ENCODE data around the gene TACR1.
"Not testable (repeated sequence)": the region's sequence is repeated elsewhere in the genome, so short reads cannot be mapped to it uniquely, and the experiment has no call there.

TACR1 gene

DNA sequence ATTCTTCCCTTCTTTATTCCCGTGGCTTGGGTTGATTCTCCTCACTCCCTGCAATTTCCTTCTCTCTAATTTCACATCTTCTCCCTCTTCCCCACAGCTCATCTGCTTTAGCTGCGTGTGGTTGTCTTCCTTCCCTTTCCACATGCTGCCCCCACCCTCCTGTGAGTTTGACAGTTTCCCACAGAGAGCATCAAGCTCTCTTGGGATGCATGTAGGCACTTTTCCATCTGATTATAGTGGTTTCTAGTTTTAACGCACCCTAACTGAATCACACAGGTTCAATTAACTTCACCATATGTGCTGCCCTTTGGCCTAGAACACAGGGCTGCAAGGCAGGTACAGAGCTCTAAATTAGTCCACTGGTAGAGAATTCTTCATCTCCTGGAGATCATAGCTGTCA, 110.5 kb downstream of the TACR1 start:
- no peak for DNase-seq (ENCODE audit: low read depth, low spot score)

DNA sequence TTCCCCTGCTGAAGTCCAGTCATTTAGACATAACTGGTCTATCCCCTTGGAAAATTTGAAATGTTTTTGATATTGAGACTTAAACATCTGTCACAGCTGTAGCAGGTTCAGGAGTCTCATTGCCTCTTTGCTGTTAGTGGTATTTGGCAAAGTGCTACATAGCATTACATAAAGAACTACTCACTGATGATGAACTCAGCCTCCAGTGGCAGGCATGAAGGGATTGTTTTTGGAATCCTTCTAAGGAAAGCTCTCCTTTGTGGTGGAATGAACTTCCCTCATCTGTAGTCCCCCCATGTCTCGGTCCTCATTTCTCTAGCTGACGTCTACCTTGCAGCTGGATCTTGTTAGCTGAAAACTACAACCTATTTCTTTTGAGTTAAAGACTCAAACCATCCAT, 111.6 kb downstream of the TACR1 start:
- DNase-seq (ENCODE audit: low read depth, low spot score) = no peak

DNA sequence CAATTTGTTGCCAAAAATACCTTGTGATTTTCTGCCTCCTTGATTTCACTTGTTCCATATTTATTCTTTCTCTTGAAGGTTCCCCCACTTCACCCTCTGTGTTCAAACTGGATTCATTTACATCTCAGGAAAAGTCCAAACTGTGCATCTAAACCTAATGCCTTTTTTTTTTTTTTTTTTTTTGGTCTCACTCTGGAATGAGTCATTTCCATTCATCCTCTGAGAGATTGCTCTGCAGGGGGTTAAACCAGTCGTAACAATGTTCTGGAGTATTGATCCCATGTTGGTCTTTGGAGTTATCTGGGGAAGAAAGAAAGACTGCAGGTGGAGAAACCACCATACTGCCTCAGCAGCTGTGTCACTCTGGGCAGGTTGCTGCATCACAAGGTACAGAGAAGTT, 119.7 kb downstream of the TACR1 start:
- DNase-seq (ENCODE audit: low read depth, low spot score) = no peak

DNA sequence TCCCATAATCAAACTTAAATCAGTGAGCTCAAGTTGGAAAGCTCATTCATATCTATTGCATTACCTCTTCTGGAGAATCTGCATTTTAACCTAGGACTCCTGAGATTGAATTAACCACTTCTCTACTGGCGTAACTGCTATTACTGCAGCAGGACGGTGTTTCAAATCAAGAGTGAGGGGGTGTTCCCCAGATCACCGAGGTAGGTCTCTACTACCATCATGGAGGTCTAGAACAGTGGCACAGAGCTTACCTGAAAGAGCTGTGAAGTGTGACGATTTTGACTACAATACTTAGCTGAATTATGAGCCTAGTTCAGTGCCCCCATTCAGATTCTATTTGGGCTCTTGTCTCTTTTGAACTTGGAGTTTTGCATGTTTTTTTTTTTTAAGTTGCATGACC, 121.4 kb downstream of the TACR1 start:
- DNase-seq (ENCODE audit: low read depth, low spot score) = no peak

DNA sequence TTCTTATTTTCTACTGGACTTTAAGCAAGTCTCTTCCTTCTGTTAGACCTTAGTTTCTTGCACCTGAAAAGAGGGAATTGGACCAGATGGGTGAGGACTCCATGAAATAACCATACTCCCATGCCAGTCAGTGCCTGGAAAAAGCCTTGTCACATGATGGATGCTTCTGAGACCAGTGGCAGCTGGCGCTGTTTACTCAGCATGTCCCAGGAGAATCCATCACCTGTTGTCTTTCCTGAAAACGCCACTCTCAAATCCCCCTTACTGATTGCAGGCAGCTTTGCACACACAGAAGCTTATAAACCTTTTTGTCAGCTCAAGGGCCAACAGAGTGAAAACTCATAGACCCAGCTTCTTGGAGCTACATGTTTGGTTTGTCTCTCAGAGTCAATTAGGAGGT, 123.2 kb downstream of the TACR1 start:
- DNase-seq (ENCODE audit: low read depth, low spot score) = no peak

DNA sequence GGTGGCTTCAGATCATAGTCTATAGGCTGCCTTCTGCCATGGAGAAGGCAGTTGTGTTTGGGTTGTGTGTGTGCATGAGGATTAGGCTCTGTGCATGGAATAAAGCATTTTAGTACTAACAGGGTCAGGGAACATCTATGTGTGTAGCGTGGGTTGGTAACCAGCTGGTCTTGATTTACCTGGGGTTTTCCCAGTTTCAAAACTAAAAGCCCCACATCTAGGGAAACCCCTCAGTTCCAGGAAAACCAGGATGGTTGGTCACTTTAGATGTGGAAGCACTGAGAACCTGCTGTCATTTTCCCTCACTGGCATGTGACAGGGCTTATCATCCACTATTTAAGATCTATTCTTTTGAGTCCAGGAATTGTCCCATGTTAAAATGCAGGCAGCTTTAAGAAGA, 124.6 kb downstream of the TACR1 start:
- DNase-seq (ENCODE audit: low read depth, low spot score) = no peak

DNA sequence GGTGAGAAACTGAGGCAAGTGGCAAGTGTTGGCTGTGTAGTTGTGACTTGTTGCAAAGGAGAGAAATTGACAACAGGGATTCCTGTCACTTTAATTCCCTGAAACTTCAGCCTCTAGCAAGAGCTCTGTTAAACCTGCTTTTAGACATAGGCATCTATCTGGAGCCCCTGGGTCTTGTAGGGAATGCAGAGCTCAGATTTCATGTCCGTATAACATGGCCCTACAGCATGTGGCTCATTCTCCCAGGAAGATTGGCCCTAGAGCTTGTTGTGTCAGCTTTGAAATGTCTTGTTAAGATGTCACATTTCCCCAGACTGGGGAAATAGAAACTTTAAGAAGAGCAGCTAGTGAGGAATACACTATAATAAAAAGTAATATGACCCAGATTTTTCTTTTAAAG, 125.1 kb downstream of the TACR1 start:
- DNase-seq (ENCODE audit: low read depth, low spot score) = no peak

DNA sequence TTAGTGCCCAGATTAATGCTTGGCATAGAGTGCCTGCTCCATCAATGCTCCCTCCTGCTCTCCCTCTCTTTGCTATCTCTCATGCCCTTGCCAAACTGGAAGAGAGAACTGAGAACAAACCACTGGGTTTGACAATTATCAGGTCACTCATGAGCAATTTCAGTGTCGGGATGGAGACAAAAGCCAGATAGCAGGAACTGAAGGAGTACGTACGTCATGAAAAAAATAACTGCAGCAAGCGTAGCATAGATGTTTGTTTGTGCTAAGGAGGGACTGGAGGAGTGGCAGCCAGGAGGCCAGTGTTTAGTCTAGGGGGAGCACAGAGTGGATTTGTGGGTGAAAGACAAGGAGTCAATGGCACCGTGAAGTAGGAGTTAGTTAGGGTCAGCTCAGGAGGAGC, 127.6 kb downstream of the TACR1 start:
- no peak for DNase-seq (ENCODE audit: low read depth, low spot score)

DNA sequence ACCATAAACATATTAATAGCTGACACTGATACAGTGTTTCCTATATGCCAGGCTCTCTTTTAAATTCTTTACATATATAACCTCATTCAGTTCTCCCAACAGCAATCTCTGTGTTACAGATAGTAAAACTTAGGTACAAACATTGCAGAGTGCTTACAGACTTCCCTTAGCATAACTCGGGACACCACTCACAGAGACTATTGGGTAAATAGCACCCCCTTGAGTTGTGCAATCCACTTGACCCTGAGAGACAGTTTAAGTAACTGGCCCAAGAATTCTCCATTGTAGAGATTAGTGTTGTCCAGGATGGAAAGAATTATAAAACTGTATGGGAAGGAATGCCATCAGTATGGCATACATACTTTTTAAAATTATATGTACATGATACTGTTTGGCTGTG, 130.8 kb downstream of the TACR1 start:
- no peak for DNase-seq (ENCODE audit: low read depth, low spot score)

DNA sequence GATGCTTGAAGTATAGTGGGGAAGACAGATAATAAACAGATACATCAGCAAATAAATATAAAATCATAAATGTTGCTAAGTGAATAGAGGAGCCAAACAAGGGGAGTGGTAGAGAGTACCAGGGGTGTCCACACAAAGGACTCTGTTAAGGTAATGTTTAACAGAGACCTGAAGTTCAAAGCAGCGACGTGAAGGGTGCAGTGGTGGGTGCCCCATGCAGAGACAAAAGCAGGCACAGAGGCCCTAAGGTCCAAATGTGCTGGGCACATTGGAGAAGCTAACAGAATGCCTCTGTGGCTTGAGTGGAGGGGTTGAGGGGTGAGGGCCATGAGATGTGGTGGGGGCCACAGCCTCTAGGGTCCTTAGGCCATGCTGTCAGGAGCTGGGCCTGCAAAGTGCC, 131.8 kb downstream of the TACR1 start:
- no peak for DNase-seq (ENCODE audit: low read depth, low spot score)

DNA sequence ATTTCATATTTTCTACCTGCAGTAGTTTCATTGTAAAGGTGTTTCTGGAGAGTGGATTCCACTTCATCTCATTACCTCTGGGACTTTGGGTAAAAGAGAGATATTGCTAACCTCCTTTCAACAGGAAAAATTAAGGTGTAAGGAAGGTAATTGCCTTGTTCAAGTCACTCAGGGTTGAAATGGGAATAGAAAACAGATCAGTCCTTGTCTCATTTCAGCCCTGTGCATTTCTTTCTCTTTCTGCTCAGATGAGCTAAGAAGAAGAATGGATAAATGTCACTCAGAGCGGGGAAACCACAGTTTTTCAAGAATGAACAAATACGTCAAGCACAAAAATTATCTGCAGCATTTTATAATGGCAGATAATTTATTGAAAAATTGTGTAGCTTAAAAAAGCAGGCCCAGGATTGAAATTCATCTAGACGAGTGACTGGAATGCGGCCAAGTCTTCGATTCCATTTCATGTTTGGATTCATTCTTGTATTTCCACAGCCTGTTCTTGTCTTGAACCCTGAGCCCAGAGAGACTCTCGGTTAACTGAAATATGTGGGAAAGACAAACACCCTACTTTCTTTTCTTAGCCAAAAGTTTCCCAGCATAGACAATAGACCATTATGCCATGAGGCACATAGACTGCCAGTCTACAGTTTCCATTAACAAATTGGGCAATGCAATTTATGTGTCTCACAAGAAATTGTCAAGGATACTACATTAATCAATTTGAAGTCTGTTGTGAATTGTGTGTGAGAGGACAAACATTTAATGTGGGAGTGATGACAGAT, 133.0 kb downstream of the TACR1 start:
- DNase-seq (ENCODE audit: low read depth, low spot score) = no peak

DNA sequence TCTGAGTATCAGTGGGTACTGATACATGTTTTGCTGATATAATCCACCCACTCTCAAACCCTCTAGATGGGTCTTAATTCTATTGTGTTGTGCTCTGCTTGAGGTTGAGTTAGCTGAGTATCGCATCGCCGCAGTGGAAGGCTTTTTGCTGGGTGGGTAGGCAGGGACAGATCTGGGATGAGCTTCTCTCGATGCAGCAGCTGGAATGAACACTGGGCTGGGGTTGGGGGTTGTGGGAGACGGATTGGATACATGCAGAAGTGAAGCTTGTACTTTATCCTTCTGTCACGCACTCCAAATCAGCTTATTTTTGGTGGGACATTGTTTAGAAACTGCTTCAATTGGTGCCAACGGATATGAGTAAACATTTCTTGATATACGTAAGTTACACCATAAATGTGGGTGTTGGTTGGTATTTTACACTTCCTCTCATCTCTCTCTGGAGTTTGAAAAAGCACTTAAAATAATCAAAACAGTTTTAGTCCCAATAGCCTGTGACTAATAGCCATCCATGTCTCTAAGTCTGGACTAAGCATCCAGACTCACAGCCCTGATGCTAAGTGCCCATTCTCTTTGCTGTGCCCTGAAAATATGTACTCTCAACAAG, 133.8 kb downstream of the TACR1 start:
- DNase-seq (ENCODE audit: low read depth, low spot score) = no peak

DNA sequence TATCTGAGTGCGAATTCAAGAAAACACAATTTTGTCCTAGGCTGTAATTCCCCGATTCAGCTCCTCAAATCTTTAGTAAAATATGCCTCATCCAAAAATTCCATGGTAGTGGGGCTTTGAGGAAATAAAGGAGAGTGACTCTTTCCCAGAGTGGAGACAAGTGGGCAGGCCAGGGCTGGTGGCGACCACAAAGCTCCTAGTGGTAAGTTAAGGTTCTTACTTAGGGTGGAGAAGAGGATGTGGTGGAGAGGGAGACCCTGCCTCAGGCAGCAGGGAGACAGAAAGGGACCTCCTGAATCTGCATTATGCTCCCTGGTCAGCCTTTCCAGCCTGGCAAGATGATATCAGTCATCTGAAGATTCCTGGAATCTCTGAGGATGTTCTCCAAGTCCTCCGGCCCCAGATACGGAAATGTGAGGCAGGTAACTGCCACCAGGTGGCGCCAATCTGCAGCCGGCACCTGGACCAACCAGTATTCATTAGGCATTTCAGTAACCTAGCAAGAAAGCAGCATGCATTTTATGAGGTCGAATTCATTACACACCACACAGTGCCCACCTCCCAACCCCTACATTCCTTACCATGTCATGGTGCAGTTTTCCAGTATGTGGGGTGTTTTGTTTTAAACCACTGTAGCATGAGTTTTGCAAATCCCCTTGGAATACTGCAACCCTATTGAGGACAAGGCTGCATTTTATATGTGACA, 134.5 kb downstream of the TACR1 start:
- peak; percentile 2 for DNase-seq (ENCODE audit: low read depth, low spot score)

DNA sequence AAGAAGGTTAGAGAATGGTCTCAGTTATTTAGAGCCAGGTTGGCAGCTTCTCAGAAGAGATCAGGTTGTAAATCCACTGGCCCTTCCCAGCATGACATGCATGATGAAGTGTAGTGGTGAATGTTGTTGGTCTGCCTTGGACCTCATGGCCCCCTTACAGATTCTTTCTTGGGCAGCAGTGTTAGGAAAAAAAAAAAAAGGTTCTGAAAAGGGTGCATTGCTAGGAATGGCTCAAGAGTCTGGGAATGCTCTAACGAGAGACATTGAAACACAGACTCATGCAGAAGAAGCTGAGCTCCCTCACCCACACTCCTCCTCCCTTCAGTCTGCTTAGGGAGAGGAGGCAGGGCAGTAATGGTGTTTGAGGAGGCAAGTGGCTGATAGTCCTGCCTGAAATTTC, 135.4 kb downstream of the TACR1 start:
- no peak for DNase-seq (ENCODE audit: low read depth, low spot score)

DNA sequence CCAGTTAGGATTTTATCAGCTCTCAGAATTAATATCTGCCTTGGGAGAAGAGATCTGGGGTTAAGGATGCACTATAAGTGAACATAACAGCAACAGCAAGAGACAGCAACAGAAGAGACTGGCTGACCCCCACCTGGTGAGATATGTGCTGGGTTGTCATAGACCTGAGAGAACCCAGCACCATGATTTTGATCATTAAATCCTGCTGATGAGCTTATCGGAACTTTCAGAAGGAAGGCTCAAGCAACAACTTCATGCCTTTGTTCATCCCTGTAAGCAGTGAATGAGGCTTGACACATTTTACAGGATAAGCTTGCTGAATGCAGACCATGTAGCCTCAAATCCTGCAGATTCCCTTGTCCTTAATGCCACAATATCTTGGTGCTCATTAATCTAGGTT, 140.9 kb downstream of the TACR1 start:
- no peak for DNase-seq (ENCODE audit: low read depth, low spot score)

DNA sequence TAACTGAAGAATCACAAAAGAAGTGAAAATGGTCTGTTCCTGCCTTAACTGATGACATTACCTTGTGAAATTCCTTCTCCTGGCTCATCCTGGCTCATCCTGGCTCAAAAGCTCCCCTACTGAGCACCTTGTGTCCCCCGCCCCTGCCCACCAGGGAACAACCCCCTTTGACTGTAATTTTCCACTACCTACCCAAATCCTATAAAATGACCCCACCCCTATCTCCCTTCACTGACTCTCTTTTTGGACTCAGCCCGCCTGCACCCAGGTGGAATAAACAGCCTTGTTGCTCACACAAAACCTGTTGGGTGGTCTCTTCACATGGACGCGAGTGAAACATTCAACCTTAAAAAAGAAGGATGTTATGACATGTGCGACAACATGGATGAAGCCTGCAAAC, 142.2 kb downstream of the TACR1 start:
- not testable (repeated sequence) for DNase-seq (ENCODE audit: low read depth, low spot score)

DNA sequence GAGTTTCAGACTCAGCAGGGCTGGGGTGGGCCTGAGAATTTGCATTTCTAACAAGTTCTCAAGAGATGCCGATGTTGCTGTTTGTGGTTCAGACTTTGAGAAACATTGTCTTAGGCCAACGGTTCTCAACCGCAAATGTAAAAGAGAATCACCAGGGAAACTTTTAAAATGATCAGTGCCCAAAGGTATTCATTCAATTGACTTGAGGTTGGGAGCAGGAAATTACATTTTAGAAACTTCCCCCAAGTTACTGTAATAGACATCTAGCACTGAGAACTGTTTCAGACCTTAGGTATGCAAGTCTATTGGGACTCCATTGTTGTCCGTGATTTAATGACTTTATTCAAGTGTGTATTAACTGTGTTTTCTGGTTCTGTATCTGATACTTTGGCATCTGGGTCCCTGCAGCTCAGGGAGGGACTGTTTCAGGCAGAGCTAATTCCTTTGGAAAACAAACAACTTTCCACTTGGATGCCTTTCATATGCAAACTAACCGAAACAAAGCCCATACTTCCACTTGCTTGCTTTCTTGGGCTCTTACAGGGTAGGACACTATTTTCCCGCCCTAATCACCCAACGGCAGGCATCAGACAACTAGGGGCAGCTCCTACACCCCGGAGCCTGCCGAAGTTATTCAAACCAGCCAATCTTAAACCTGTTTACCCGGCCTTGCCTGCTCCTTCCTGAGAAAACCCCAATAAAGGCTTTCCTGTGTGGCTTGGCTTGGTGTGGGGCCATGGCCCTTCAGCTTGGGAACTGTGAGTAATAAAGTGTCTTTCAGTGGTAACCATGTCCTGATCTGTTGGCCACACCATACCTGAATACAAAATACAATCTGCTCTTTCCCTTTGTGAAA, 143.3 kb downstream of the TACR1 start:
- no peak for DNase-seq (ENCODE audit: low read depth, low spot score)

DNA sequence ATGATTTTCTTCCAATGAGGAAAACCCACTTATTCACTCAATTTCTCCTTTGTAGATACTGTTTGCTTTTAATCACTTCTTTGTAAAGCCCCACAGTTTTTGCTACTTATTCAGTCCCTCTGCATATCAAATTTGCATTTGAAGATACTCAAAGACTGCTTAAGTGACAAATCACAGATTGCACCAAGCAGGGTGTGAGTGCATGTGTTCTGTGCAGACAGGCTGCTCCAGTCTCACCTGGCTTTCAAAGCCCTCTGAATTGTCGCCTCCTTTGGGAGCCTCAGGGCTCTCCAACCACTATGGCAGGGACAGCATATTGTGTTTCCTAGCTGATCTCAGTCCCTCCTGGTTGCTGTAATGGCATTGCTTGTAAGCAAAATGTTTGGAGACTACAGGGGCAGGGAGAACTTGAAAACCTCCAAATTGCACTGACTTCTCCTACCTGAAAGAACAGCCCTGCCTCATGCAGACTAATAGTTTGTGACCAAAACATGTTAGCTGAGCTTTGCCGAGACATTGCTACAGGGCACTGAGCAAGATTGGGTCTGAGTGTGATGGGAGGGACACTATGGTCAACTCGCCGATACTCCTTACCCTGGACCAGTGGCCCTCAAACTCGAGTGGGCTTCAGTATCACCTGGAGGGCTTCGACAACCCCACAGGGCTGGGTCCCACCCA, 144.0 kb downstream of the TACR1 start:
- no peak for DNase-seq (ENCODE audit: low read depth, low spot score)

DNA sequence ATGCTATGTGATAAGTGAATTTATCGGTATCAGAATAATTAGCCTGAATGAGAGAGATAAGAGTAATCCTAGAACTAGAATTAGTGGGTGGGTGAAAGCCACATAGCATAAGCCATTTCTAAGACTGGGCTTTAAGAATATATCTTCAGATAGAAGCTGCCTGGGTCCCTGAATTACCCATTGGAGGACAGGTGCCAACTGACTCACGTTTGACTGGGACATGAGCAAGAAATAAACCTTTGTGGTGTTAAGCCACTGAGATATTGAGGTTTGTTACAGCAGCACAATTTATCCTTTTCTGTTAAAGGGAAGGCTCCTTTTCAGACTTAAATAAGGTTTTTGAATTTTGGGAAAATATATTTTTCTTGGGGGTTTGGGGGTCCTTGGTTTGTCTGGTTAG, 145.0 kb downstream of the TACR1 start:
- no peak for DNase-seq (ENCODE audit: low read depth, low spot score)

DNA sequence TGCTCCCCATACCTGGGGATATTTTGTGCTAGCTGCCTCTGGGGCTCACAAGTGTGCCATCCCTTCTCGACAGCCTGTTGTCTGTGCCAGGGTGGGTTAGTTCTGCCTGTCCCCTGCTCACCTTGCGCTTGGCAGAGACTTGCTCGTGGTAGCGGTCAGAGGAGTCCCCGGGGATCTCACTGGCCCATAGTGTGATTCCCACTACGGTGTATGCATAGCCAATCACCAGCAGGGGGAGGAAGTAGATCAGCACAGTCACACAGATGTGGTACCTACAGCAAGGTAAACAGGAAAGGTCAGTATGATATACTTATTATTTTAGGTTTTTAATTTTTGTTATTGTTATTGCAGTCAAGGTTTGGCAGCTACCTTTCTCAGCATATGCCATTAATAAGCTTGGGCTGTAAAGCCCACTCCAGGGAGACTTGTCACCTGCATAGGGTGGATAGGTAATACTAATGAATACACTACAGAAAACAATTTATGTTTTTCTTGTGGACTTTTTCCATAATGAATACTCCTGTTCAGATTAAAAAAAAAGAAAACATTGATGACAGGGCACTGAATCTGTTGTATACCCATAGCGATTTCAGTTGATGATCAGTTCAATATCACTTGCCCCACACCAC, 145.7 kb downstream of the TACR1 start:
- no peak for DNase-seq (ENCODE audit: low read depth, low spot score)

DNA sequence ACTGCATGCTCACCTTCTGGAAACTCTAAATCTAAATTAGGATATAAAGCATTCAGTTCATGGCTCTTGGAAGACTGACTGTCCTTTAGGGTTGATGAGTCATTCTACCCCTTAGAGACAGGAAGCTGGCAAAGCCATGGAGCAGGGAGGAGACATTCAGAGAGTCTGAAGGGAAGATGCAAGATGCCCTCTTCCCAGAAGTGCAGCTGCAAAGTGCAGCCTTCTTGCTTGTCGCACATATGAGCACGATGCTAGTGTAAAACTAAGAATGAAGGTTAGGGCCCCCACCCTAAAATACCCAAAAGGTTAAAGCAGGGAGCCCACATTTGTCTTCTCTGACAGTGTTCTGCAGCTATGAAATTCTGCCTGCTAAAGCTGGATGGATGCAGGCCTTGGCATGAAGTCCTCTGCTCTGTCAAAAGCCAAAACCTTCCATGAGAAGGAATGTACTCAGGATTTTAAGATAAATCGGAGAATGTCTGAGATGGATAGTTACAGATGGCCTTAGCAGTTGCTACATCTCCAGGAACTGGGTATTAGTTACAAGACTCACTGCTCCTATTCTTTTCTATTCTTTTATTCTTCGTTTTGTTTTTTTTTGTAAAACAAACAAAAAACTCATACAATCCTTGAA, 151.2 kb downstream of the TACR1 start:
- DNase-seq (ENCODE audit: low read depth, low spot score) = no peak
